Activated gamma-delta T cell treated with Interleukin-2 at 50 U/mL for 16 hours (primary cell): ENCODE results near the gene C1orf50.
"Not testable (repeated sequence)": the region's sequence is repeated elsewhere in the genome, so short reads cannot be mapped to it uniquely, and the experiment has no call there.

ENCODE experiments used
- DNase-seq: peaks from one replicate; pipeline ENCODE4 v3.0.0-alpha.2; 2020

The C1orf50 gene

DNA sequence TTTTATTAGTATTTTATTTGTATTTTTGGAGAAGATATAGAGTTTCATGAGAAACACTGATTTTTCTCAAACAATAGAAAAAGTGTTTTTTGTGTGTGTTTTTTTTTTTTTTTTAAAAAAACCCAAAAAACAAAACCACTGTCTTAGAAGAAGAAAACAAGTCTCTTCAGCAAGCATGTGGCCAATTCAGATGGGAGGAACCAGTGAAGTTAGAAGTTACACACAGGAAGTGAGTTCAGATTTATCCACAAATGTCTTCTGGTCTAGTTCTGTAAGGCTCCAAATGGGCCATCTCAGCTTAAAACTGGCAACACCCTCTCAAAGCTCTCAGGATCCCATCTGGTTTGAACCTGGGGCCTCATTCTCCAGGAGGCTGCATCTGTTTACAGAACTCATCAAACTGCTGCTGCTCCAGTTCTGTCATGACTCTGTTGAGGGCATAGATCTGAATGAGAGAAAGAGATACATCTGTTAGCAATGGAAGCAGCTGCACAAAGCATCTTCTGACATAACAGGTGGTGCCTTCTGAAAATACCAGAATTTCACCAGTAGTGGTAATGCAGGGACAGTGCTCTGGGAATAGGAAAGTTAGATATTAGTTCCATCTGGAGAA is 40.1 kb downstream of the C1orf50 start:
- DNase-seq, result no peak

- DNase-seq, result not testable (repeated sequence)
Measured at GRCh38 chr1:42814815-42815214, 47.8 kb downstream of the C1orf50 start.

DNA sequence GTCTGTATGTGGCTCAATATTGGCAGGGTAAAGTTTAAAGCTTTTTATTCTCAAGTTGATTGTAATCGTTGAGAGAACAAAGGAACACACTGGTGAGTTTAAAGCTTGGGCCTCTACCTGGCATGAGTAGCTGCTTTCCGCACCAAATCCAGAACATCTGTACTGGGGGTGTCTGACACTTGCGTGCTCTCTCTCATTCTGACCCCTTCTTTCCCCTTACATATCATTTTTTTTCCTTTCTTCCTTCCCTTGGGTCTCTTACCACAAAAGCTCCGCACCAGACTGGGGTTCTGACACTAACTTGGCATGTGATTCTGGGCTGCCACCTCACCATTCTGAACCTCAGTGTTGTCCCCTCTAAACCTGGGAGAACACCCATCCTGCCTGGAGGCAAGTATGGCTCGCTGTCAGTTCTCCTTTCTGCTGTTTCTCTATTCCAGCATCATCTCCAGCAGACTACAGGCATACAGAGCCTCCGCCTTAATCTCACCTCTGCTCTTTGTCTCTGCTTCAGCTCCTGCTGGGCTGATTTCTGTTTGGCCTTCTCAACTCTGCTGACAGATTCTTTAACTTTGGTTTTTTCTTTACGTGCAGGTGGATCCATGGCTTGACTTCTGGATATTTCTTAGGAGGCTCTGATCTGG is 49.0 kb downstream of the C1orf50 start:
- no peak for DNase-seq

DNA sequence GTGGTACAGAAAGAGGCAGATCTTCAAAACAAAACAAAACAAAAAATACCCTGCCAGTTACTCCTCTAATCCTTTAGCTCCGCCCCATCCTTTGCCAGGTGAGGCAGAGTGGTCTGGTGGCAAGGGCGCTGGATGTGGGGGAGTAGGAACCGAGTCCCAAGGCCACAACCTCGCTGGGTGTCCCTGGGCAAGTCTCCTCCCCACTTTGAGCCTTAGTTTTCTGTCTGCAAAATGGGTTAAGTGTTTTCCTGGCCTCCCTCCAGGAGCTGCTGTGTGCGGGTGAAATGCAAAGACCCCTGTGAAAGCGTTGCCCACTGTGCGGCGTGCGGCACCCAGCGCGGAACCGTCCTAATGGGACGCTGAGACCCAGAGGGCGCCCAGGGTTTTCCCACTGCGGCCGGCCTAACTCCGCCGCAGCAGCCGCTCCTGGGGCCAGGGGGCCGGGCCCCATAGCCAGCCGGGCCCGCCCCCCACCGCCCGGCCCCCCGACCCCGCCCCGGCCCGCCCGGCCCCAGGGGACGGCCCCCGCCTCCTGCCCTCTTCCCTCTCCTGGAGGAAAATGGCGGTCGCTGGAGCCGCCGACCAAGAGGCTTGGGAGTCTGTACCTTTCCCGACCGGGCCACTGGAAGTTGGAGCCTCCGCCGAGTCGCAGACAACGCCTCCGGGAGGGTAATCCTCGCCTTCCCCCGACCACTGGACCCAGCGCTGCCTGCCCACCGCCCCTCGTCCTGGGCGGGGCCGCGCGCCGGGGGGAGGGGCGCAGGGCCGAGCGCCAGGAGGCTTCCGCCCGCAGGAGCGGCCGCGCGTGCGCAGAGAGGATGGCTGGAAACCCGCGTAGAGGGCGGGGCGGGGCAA is 49.8 kb downstream of the C1orf50 start, which contains the start of the genes ERMAP and SVBP:
Gene ERMAP (plus strand): TSS at position 538 of the 855 bp plus-strand sequence. CDS start 13,327 bp downstream, outside the sequence.
Gene SVBP (minus strand): TSS at position 813 of the 855 bp plus-strand sequence. CDS start 853 bp downstream, outside the sequence.
- peak; percentile 94 for DNase-seq

DNA sequence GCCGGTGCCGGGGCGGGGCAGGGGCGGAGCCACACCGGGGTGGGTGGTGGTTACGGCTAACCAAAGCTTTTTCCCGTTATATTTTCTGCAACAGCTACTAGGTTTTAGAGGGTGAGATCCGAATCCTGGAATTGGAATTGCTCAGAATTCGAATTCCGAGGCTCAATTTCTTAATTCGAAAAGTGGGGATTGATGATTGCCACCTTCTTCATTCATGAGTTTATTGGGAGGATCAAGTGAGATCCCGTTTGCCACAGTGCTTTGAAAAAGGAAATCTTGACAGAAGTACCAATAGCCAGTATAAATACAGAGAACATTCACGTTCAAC is 50.4 kb downstream of the C1orf50 start:
- DNase-seq, result no peak

DNA sequence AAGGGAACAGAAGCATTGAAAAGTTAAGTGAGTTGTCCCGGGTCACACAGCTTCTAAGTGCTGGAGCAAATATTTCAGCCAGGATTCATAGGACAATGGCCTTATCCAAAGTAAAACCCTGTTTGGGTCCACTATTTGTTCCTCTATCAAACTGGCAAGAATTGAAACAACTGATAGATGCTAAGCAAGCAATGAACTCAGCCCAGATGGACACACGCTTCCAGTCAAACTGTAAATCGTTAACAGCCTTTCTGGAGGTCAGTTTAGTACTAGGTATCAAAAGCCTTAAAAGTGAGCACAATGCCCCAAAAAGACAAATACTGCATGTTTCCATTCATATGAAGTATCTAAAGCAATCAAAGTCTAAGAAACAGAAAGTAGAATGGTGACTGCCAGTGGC is 50.9 kb downstream of the C1orf50 start:
- DNase-seq, result no peak

GRCh38 chr1:42820813-42821212 is 53.8 kb downstream of the C1orf50 start:
- DNase-seq, result no peak

DNA sequence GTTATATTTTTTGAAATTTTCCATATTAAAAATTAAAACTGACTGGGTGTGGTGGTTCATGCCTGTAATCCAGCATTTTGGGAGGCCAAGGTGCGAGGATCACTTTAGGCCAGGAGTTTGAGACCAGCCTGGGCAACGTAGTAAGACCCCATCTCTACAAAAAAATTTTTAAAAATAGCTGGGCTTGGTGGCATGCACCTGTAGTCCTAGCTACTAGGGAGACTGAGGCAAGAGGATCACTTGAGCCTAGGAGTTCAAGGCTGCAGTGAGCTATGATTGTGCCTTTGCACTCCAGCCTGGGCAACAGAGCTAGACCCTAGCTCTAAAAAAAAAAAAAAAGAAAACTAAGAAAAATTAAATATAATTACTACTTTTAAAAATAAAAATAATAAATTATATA is 54.6 kb downstream of the C1orf50 start:
- DNase-seq, result no peak

GRCh38 chr1:42822800-42823392 is 55.8 kb downstream of the C1orf50 start:
- DNase-seq, result no peak

DNA sequence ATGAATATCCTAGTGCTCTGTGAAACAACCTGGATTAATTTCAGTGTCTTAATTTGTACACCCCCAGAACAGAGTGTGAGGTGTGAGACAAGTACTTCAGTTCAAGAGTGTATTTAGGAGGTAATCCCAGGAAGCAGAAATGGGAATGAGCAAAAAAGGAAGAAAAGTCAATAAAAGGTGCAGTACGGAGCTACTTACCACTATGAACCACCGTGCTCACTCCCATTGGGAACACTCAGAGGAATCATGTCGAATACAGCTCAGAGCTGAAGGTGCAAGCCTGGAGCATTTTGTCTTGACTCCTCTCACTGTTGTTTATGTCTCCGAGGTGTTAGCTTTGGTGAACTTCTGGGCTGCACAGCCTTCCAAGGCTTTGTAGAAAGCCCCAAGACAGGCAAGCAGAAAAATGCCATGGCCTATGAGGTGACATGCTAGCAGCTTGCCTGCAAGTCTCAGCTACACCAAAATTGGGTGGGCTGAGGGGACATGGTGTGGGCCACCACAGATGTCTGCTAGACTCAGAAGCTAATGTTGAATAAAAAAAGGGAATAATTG is 57.5 kb downstream of the C1orf50 start:
- no peak for DNase-seq

DNA sequence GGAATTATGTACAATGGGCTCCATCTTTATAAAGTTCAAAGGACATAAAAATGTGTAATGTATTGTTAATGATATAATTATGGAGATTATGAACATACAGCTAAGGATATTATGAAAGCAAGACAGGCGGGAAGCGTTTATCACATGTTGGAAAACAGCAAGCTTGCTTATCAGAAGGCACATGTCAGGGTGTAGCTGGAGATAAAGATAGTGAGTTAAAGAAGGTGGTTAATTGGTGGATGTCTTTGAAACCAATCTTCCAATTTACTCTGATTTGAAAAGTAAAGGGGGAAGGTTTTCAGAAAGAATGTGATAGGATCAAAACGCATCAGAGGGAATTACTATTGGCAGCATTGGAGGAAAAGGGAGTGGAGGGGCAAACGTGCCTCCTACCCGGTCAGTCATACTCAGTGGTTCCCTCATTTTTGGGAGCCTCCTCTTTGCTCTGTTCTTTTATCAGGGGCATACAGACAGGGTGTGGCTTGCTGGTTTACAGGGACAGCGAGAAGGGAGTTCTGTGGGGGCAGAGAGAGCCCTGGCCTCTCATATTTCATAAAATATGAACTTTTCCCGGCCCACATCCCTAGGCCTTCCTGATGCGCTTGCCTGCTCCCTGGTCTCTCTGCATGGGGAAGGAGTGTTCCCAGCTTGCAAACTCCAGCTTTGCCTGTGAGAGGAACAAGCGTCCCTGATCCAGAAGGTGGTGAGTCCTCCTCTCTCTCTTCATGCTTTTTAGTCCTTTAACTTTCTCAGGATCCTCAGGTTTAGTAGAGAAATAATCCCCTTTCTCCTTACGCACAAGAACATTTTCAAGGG is 58.2 kb downstream of the C1orf50 start:
- DNase-seq, result no peak
